GM19468 (cell line): ENCODE data around the gene FLRT2.

Source experiments
- ATAC-seq: cut with Tn5 transposase; IDR thresholded peaks from one replicate; pipeline ENCODE4 v1.9.1; 2021; ENCODE audit warnings: mild to moderate bottlenecking, moderate library complexity, moderate number of reproducible peaks; ENCODE audit not compliant: unreplicated experiment; ENCODE audit errors: extremely low read depth

Gene FLRT2

DNA sequence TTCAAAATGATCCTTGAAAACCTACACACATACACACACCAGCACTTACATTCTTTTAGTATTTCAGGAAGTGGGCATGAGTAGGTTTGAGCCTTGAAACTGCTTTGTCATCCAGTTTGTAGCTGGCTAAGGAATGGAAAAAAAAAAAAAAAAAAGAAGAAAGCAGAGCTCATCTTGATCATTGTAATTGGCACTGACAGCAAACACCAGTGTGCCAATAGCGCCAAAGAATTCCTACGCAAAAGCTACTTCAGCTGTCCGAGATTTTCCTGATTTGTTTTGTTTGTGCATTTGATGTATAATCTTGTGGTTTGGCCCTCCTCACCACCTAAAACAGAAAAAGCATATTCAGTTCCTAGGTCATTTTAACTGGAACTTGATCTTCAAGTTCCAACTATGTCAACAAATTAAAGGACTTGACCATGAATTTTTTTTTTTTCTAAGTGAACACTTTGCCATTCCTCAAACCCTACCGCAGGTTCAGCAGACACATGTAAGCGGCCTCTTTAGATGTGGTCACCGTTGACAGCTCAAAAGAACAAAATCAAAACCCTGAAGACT lies 57.3 kb downstream of the FLRT2 start:
- no peak for ATAC-seq

DNA sequence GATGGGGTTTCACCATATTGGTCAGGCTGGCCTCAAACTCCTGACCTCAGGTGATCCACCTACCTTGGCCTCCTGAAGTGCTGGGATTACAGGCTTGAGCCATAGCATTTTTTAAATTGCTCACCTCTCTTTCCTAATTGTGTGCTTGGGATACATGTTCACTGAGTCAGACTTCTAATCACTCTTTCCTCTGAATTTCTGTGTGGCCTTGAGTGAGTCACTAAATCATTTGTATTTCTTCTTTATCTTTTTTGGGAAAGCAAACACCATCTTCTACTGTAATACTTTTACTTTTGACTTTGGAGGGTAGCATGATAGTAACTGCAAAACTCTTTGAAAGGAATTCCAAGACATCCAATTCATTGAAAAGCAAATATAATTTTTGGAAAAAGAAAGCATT lies 60.8 kb downstream of the FLRT2 start:
- no peak for ATAC-seq

DNA sequence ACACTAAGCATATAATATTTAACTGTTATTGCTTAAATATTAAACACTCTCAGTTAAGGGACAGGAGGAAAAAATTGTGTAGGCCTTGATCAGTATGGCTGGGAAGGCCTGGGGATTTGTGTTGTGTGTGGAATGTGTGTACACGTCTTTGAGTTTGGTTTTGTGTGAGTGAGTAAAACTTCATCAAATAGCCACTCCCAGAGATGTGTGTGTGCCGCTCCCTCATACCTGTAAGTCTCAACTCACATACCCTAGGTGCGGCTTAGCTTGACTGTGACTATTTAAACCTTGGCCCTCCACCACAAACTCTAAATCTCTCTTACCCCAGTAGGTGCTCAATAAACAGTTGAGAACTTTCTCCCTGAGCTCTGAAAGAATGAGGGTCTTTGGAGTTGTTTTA lies 64.3 kb downstream of the FLRT2 start:
- no peak for ATAC-seq

DNA sequence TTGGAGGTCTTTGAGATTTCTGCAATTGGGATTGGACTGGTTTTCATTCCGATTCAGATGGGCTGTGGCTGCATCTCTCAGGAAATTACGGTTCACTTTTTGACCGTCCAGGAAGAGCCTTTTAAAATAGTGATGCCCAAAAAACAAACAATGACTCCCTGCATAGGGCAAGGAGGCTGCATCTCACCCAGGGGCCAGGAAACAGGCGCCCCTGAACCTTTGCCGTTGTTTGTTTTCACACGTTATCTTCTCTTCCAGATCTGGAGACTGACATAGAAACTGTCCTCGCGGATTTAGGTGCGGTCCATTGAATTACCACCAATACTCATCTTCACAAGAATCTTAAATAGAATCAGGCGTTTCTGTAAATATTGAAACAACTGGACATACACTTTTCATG lies 66.0 kb downstream of the FLRT2 start:
- no peak for ATAC-seq

DNA sequence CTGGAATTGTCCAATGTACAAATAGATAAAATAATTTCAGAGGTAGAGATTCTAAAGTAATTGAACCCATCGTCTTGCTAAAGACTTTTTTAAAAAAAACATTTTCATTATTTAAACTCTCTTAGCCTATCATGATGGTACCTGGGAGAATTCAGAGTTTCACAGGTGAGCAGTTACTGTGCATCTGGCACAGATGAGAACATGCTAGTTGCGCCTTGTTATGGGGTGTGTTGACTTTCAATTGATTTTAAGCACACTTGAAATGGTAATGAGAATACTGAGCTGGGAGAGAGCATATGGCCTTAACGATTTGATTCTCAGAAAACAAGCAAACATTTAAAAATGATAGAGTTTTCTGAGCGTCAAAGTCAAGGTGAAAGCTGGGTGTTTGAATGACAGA lies 66.6 kb downstream of the FLRT2 start:
- no peak for ATAC-seq

DNA sequence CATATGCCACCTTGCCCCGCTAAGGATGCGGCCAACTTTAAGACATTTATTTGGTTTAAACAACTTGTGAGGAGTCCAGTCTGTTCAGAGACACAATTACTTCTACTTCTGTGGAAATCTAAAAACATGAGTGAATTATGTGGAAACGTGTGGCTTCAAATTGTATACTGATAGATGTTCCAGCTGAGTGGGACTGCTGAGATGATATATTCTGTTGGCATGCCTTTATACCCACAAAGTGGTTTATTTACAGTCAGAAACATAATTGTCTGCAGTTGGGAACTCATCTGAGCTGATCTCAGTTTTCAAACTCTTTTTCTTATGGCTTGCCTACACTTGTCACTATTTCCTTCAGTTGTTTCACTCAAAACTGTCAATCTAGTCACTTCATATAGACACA lies 67.8 kb downstream of the FLRT2 start:
- ATAC-seq: no peak

DNA sequence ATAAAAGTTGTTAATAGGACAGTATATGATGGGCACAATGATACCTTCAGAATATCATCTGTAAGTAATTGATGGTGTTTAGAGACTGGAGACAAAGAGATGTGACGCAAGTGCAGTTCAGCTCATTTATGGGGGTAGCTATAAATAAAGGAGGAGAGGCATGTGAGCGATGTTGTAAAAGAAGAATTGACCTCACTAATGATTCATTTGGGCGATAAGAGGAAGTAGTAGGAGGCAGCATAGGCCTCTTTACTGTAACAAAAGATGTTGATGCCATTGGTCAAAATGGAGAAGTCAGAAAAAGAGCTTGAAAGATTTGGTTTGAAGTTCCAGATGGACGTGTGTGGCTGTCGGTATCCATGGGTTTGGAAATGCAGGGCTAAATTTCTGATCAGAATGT lies 70.0 kb downstream of the FLRT2 start:
- ATAC-seq: no peak

DNA sequence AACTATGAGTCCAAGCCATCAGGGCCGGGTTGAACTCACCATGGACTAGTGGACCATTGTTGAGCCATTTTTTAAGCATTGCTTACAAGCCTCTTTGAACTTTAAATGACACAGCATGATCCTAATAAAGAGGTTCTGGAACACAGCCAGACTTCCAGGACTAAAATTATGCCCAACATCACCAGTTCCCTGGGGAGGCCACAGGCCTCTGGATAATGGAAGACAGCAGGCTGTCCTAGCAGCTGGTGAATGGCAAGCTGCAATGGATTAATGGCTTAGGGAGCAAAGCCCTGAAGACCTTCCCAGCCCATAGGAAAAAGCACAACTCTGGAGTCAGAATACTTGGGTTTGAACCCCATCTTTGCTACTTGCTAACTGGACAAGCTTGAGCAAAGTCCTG lies 71.3 kb downstream of the FLRT2 start:
- no peak for ATAC-seq

DNA sequence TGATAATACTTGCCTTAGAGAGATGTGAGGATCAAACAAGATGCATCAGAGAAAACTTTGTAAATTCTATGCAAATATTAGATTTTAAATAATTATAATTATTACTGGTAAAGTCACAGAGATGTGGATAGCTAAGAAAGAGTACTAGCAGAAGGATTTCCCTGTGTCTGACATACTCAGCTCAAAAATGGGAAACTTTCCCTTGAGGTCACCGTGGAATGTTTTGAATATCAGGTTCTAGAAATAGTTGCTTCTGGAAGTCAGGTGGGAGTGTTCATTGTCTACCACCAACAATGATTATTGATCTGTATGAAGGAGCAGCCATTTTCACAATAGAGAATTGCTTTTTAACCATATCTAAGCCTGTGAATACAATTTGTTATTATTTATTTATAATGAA lies 71.7 kb downstream of the FLRT2 start:
- no peak for ATAC-seq

DNA sequence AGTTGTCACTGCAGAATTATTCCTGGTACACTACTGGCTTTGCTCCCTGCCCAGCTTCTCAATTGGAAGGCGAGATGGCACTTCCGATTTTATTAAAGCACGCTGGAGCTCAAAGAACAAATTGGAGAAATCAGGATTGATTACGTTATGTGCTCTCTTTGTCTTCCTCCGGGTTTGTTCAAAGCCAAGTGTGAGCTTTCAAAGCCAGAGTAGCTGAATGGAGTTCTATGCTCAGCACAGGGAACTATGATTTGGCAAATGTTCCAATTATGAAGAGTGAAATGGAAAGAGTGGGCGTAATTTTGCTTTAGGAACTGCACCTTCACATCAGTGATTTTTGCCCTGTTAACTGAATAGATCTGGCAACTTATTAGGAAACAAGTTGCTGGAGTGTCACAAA lies 72.4 kb downstream of the FLRT2 start:
- no peak for ATAC-seq

DNA sequence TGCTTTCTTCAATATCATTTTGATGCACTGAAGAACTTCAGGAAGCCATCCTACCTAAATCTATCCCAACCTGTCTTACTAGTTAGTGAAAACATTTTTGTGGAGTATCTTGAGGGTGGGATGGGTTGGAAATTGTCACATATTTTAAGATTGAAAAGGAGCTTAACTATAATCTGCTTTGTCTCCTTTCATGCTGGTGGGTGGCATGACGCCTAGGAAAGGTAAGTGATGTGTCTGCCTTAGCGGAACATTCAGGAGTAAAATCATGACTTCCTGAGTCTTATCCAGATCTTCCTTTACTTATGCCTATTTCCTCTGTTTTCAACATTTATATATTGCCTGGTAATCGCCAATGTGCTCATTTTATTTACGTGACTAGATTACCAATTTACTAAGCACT lies 74.1 kb downstream of the FLRT2 start:
- ATAC-seq: no peak

DNA sequence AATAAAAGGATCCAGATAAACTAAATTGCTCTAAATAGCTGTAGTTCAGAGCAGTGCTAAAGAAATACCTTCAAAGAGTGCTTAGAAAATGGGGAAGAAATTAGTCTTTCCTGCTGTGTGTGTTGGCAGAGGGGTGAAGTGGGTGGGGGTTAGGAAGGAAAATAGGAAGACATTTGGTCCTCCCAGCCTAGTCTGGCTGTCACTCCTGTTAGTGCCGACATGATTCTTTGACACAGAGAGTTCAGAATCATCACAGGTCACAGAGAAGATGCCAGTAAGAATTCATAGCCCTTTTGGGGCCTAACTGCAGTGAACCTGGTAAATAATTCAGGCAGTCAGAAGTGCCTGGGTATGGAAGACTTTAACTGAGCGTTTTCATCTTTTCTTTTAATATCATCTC lies 74.8 kb downstream of the FLRT2 start:
- ATAC-seq: no peak

DNA sequence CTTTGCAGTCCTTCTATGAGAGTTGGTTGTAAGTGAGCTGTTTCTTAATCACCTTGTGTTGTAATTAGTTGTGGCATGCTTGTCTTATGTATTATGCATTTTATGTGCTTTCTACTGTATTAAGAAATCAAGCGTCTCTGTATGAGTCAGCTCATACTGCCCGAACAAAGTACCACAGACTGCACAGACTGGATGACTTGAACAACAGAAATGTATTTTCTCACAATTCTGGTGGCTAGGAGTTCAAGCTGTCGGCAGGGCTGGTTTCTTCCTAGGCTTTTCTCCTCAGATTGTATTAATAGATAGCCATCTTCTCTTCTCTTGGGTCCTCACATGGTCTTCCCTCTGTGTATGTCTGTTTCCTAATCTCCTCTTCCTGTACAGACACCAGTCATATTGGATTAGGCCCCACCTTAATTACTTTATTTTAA lies 77.7 kb downstream of the FLRT2 start:
- ATAC-seq: no peak

DNA sequence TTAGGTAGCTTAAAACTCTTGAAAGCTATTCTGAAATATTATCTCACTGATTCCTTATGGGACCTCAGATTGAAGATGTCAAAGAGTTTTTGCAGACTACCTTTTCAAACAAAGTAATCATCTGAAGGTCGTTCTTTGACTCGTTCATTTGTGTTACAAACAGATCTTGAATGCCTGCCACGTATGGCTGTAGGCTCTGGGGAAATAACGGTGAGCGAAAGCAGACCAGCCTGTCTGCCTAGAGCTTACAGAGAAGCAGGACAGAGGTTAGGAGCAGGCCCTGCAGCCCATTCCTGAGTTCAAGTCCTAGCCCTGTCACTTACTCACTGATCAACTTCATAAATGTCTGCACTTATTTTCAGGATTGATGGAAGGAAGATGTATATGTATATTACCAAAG lies 83.6 kb downstream of the FLRT2 start:
- ATAC-seq: no peak

DNA sequence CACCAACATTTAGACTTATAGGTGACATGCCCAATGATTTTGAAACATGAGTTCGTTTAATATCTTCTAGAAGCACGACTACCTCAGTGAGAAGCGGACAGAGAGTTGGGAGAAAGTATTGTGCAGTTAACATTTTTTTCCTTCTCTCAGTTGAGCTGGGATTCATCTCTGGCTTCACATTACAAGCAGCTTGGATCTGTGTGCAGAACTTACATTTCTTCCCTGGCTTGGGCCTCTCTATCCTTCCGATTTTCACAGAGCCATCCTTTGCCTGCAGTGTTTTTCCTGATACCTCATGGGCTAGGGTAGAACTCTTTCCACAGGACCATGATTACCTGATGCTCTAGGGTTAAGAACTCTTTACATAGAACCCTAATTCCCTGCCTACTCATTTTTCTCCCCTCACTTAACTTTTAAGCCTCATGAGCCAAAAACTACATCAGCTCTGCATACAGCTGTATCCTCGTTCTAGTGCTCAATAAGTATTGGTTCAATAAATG lies 86.5 kb downstream of the FLRT2 start:
- ATAC-seq: no peak

DNA sequence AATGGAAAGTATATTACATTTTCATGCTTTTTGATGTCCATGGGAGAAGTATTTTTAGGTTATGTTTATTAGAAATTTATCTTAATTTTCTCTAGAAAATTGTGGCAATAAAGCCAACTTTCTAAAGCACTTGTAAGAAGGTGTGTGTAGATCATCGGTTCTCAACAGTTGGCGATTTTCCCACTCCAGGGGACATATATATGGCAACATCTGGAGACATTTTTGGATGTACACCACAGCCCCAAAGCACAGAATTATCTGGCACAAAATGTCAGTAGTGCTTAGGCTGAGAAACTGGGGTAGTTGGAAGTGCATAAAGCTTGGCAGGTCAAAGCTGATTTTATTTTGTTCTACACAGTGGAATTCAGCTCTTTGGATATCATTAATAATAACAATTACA lies 86.9 kb downstream of the FLRT2 start:
- no peak for ATAC-seq

DNA sequence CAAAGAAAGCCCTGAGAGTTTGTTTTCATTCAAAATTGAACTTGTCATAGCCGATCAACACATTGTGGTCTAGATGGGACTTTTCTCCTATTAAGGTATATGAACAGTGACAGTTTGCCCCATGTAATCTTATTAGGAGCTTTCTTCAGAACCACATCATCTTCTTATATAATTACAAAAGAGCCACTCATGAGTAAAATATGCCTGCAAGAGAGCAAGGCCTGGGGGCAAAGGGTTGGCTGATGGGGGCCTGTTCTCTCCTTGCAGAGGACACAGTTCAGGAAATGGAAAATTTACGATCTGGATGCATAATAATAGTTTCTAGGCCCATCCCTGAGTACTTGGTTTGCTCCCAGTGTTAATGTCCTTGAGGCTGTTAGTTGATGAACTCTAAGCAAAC lies 87.8 kb downstream of the FLRT2 start:
- ATAC-seq: no peak

DNA sequence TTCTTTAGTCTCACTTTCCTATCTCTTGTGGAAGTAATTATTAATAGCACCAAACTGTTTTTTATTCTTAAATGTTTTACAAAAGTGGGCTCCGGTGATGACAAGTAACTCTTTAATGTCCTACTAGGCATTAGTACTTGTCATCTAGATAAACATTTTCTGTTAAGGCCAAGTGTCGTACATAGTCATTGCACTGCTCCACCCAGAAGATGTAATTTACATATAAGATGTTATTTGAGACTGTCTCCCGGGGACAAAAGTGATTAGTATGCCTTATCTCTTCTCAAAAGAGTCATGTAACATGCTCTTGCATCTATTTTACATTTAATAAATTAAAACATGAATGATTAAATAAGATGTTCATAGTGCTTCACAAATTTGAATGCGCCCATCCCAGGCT lies 88.4 kb downstream of the FLRT2 start:
- ATAC-seq: no peak

DNA sequence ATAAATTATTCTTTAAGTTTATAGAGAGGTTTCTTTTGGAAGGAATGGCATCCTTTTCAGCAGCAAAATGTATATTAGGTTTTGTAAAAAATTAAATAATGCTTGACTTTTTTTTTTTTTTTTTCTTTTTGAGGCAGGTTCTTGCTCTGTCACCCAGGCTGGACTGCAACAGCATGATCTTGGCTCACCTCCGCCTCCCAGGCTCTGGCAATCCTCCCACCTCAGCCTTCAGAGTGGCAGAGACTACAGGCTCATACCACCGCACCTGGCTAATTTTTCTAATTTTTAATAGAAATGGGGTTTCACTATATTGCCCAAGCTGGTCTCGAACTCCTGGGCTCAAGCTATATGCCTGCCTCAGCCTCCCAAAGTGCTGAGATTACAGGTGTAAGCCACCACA lies 89.0 kb downstream of the FLRT2 start:
- ATAC-seq: no peak

DNA sequence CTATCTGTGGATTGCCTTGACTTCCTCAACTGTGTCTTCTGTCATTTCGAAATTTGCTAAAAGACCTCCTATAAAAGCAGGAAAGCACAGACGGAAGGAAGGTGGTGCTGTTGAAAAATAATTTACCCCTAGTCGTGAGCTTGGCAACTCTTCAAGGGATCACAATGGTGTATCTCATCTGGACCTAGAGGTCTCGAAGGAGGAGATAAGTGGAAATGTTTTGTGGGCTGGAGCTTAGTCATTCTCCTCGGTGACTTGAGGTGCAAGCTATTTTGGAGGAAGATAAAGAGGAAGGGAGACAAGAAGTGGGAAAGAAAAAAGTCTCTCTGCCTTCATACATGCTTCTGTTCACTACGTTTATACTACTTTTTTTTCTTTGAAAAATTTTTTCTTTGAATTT lies 89.9 kb downstream of the FLRT2 start:
- ATAC-seq: no peak

DNA sequence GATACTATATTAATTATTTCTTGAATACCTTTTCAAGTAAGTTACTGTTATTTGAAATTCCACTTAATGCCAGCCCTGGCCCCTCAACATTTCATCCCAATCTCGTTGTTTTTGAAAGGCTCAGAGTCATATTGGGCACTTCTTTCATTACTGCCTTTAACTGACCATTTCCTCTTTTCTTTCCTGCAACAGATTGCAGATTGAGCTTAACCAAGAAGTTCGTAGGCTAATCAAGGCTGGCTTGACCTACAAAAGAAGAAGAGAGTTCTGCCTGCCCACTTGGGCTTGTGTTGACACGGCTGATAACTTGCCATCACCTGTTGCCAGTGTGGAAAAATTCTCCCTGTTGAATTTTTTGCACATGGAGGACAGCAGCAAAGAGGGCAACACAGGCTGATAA lies 91.0 kb downstream of the FLRT2 start:
- ATAC-seq: no peak

DNA sequence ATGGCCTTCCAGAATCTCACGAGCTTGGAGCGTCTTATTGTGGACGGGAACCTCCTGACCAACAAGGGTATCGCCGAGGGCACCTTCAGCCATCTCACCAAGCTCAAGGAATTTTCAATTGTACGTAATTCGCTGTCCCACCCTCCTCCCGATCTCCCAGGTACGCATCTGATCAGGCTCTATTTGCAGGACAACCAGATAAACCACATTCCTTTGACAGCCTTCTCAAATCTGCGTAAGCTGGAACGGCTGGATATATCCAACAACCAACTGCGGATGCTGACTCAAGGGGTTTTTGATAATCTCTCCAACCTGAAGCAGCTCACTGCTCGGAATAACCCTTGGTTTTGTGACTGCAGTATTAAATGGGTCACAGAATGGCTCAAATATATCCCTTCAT lies 92.2 kb downstream of the FLRT2 start:
- no peak for ATAC-seq
